ENCODE results near the gene RASIP1.
"Not testable (repeated sequence)": the region's sequence is repeated elsewhere in the genome, so short reads cannot be mapped to it uniquely, and the experiment has no call there.

Gene RASIP1

GRCh38 chr19:48740164-48740972 lies at the start of gene RASIP1:
TSS of gene RASIP1 (minus strand) at chr19:48740610. CDS start at chr19:48740282, 328 bp downstream.
- no peak for DNase-seq

- not testable (repeated sequence) for DNase-seq
These were observed 46.9 kb upstream of the RASIP1 start for GRCh38 chr19:48787331-48787730.

- not testable (repeated sequence) for DNase-seq
These were observed 46.0 kb upstream of the RASIP1 start for GRCh38 chr19:48786422-48786821.

GRCh38 chr19:48784527-48784926 lies 44.1 kb upstream of the RASIP1 start:
- no peak for DNase-seq

GRCh38 chr19:48780631-48781391 lies 40.4 kb upstream of the RASIP1 start:
- DNase-seq = no peak

GRCh38 chr19:48779636-48780035 lies 39.2 kb upstream of the RASIP1 start:
- no peak for DNase-seq

GRCh38 chr19:48777720-48778119 lies 37.3 kb upstream of the RASIP1 start:
- no peak for DNase-seq

- no peak for DNase-seq
These were observed 36.7 kb upstream of the RASIP1 start for GRCh38 chr19:48777139-48777538.

- DNase-seq = no peak
These were observed 32.1 kb upstream of the RASIP1 start for GRCh38 chr19:48772503-48772953.

GRCh38 chr19:48770734-48771472 lies 30.5 kb upstream of the RASIP1 start:
- DNase-seq = no peak

GRCh38 chr19:48770266-48770665 lies 29.9 kb upstream of the RASIP1 start:
- DNase-seq = no peak

GRCh38 chr19:48768994-48769713 lies 28.7 kb upstream of the RASIP1 start:
- no peak for DNase-seq

GRCh38 chr19:48768171-48768753 lies 27.9 kb upstream of the RASIP1 start:
- DNase-seq = not testable (repeated sequence)

- not testable (repeated sequence) for DNase-seq
These were observed 25.4 kb upstream of the RASIP1 start for GRCh38 chr19:48765816-48766215.

GRCh38 chr19:48760504-48761205 lies 20.2 kb upstream of the RASIP1 start:
- no peak for DNase-seq

GRCh38 chr19:48757741-48758144 lies 17.3 kb upstream of the RASIP1 start:
- DNase-seq = no peak

GRCh38 chr19:48757089-48757675 lies 16.8 kb upstream of the RASIP1 start:
- DNase-seq = no peak

GRCh38 chr19:48756686-48757085 lies 16.3 kb upstream of the RASIP1 start:
- DNase-seq = no peak

- no peak for DNase-seq
These were observed 15.8 kb upstream of the RASIP1 start for GRCh38 chr19:48756212-48756611.

GRCh38 chr19:48755787-48756186 lies 15.4 kb upstream of the RASIP1 start:
- no peak for DNase-seq

- DNase-seq = no peak
These were observed 14.8 kb upstream of the RASIP1 start, which contains the start of gene FGF21 for GRCh38 chr19:48755084-48755641. TSS of gene FGF21 (plus strand) at chr19:48755524. CDS start at chr19:48756237, 713 bp downstream.

Measured in NCI-H748 treated with DMSO at 0.1 percent for 48 hours (cell line).